GM12873 (cell line): Measurements from ENCODE around the gene TUBGCP4.

Experiments used
- CTCF ChIP-seq: IDR thresholded peaks from 2 replicates; pipeline ENCODE4 v1.5.1; 2012; ENCODE audit warnings: low read depth, mild to moderate bottlenecking, moderate library complexity, low read length, control low read depth; ENCODE audit not compliant: insufficient read depth; ENCODE audit errors: missing control alignments

Gene TUBGCP4

GRCh38 chr15:43406808-43407207 lies 35.9 kb downstream of the TUBGCP4 start:
- TF ChIP-seq CTCF: no peak

- no peak for TF ChIP-seq CTCF
These were observed 37.9 kb downstream of the TUBGCP4 start for GRCh38 chr15:43408789-43409188.

GRCh38 chr15:43410572-43411214 lies 39.8 kb downstream of the TUBGCP4 start:
- TF ChIP-seq CTCF: no peak

- no peak for TF ChIP-seq CTCF
These were observed 41.2 kb downstream of the TUBGCP4 start for GRCh38 chr15:43412096-43412495.

GRCh38 chr15:43414196-43414595 lies 43.3 kb downstream of the TUBGCP4 start:
- TF ChIP-seq CTCF: no peak

- no peak for TF ChIP-seq CTCF
These were observed 49.5 kb downstream of the TUBGCP4 start for GRCh38 chr15:43420435-43420834.

GRCh38 chr15:43420876-43421275 lies 50.0 kb downstream of the TUBGCP4 start:
- TF ChIP-seq CTCF: no peak

- no peak for TF ChIP-seq CTCF
These were observed 52.9 kb downstream of the TUBGCP4 start for GRCh38 chr15:43423793-43424192.
